Measurements from ENCODE around the gene ATPAF2.

Gene ATPAF2

GRCh38 chr17:18045691-18046350 is 6.9 kb upstream of the ATPAF2 start:
- H3K27ac ChIP-seq (ENCODE audit: low read depth, low read length) = no peak overlapping the region
- H3K4me1 ChIP-seq (ENCODE audit: control insufficient read depth, low read length) = peaks cover 24% of the 10 kb centered on the region
- H3K4me3 ChIP-seq (ENCODE audit: low read length) = no peak overlapping the region
- no peaks in the 10 kb centered on the region for H4K20me1 ChIP-seq (ENCODE audit: control insufficient read depth, insufficient read depth, low read depth, low read length)
- no peaks in the 10 kb centered on the region for H3K27me3 ChIP-seq (ENCODE audit: control insufficient read depth, low read length)
- no peak overlapping the region for H3K4me2 ChIP-seq (ENCODE audit: low read length)
- H3F3A ChIP-seq (ENCODE audit: control insufficient read depth, insufficient read depth) = no peaks in the 10 kb centered on the region
- H3K79me2 ChIP-seq (ENCODE audit: control insufficient read depth, low read length) = peaks cover 31% of the 10 kb centered on the region
- peaks cover 38% of the 10 kb centered on the region for H3K36me3 ChIP-seq (ENCODE audit: control insufficient read depth, low read length)
- TF ChIP-seq EZH2phosphoT487 (IDR thresholded peaks at IDR 0.05; ENCODE audit: borderline replicate concordance, low read length) (no peak), CTCF (IDR thresholded peaks at IDR 0.05; ENCODE audit: low read depth, low read length, poor library complexity, severe bottlenecking) (no peak)
- no peaks in the 10 kb centered on the region for H3K9me3 ChIP-seq (ENCODE audit: control insufficient read depth, insufficient read depth, low read length)
- H3K9me2 ChIP-seq (replicated peaks; ENCODE audit: control insufficient read depth, low read length) = no peaks in the 10 kb centered on the region

GRCh38 chr17:18044609-18045008 is 5.6 kb upstream of the ATPAF2 start:
- Histone ChIP-seq H3K4me1 (ENCODE audit: control insufficient read depth, low read length) (peaks cover 31% of the 10 kb centered on the region), H3K9me2 (replicated peaks; ENCODE audit: control insufficient read depth, low read length) (no peaks in the 10 kb centered on the region), H3K9me3 (ENCODE audit: control insufficient read depth, insufficient read depth, low read length) (no peaks in the 10 kb centered on the region), H4K20me1 (ENCODE audit: control insufficient read depth, insufficient read depth, low read depth, low read length) (no peaks in the 10 kb centered on the region), H3K4me3 (ENCODE audit: low read length) (no peak overlapping the region), H3K27me3 (ENCODE audit: control insufficient read depth, low read length) (no peaks in the 10 kb centered on the region), H3K27ac (ENCODE audit: low read depth, low read length) (no peak overlapping the region), H3K36me3 (ENCODE audit: control insufficient read depth, low read length) (peaks cover 35% of the 10 kb centered on the region), H3K4me2 (ENCODE audit: low read length) (no peak overlapping the region), H3K79me2 (ENCODE audit: control insufficient read depth, low read length) (peaks cover 43% of the 10 kb centered on the region), H3F3A (ENCODE audit: control insufficient read depth, insufficient read depth) (no peaks in the 10 kb centered on the region)
- no peak for TF ChIP-seq CTCF (IDR thresholded peaks at IDR 0.05; ENCODE audit: low read depth, low read length, poor library complexity, severe bottlenecking)

DNA sequence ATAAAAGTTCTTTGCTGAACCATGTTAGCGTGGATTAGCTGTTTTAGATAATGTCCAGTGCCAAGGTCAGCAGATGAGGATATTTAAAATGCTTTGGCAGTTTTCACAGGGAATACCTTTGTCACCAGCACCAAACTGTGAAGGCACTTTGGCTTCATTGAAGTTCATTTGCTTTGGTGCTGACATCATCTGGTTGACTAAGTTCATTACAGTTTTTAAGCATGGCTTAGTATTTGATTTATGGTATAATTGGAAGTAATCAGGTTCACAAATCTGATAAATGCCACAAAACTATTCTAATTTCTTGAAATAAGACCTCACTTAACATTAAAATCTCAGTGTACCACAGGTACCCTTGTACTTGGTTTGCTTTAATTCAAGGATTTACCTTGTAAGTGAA is 4.5 kb upstream of the ATPAF2 start:
- no peak overlapping the region for H3K4me2 ChIP-seq (ENCODE audit: low read length)
- H3K4me3 ChIP-seq (ENCODE audit: low read length) = no peak overlapping the region
- H3K9me3 ChIP-seq (ENCODE audit: control insufficient read depth, insufficient read depth, low read length) = no peaks in the 10 kb centered on the region
- H3K36me3 ChIP-seq (ENCODE audit: control insufficient read depth, low read length) = peaks cover 39% of the 10 kb centered on the region
- no peaks in the 10 kb centered on the region for H3K27me3 ChIP-seq (ENCODE audit: control insufficient read depth, low read length)
- no peak overlapping the region for H3K27ac ChIP-seq (ENCODE audit: low read depth, low read length)
- H3K4me1 ChIP-seq (ENCODE audit: control insufficient read depth, low read length) = peaks cover 31% of the 10 kb centered on the region
- peaks cover 48% of the 10 kb centered on the region for H3K79me2 ChIP-seq (ENCODE audit: control insufficient read depth, low read length)
- no peaks in the 10 kb centered on the region for H4K20me1 ChIP-seq (ENCODE audit: control insufficient read depth, insufficient read depth, low read depth, low read length)
- H3F3A ChIP-seq (ENCODE audit: control insufficient read depth, insufficient read depth) = no peaks in the 10 kb centered on the region
- TF ChIP-seq CTCF (IDR thresholded peaks at IDR 0.05; ENCODE audit: low read depth, low read length, poor library complexity, severe bottlenecking) = peak; percentile 39
- TF ChIP-seq EZH2phosphoT487 (IDR thresholded peaks at IDR 0.05; ENCODE audit: borderline replicate concordance, low read length) = no peak
- no peaks in the 10 kb centered on the region for H3K9me2 ChIP-seq (replicated peaks; ENCODE audit: control insufficient read depth, low read length)
